K562 treated with DMSO at 1 percent for 4 hours (cell line): ENCODE results near the gene LSM14B. TPM values are rescaled to one million over a fixed set of nuclear protein-coding genes. Genes with fewer than 3 reads are reported as not detected.

Experiments
- total RNA-seq: library from RNA; unstranded; fragments of 300-600 nt; gene quantifications from 2 replicates; pipeline ENCODE4 v1.2.3, GENCODE V29; 2022; ENCODE audit not compliant: insufficient read depth

The LSM14B gene
- total RNA-seq = 33.5 and 36.6 TPM in 2 replicates

GRCh38 chr20:62121776-62122653 lies at the start of gene LSM14B:
Gene LSM14B, plus strand, starts transcription at chr20:62122475. Its CDS starts 192 bp downstream, at chr20:62122667.

GRCh38 chr20:62143081-62143956 lies 21.0 kb downstream of the LSM14B start, which contains the start of the genes PSMA7 and SS18L1:
Gene PSMA7, minus strand, starts transcription at chr20:62143394. Its CDS starts 91 bp downstream, at chr20:62143303.
Gene SS18L1, plus strand, starts transcription at chr20:62143769. Its CDS starts 52 bp downstream, at chr20:62143821.

GRCh38 chr20:62182469-62183425 lies 60.5 kb downstream of the LSM14B start, which contains the start of gene MTG2:
Gene MTG2, plus strand, starts transcription at chr20:62183028. Its CDS starts 10,393 bp downstream, at chr20:62193421.

Other genes starting within 250 kb of the LSM14B start
- gene TAF4, start 56.6 kb upstream of the LSM14B start, total RNA-seq = 10.8 and 16.4 TPM in 2 replicates
- gene PSMA7, start 20.9 kb downstream of the LSM14B start, total RNA-seq = 509 and 529 TPM in 2 replicates
- 14.5 and 15.3 TPM in 2 replicates for gene SS18L1, start 21.3 kb downstream of the LSM14B start, total RNA-seq
- 36.4 and 44.0 TPM in 2 replicates for gene MTG2, start 60.6 kb downstream of the LSM14B start, total RNA-seq
- gene HRH3, start 97.8 kb downstream of the LSM14B start, total RNA-seq = not detected in 2 replicates
- 15.9 and 16.3 TPM in 2 replicates for gene OSBPL2, start 116.0 kb downstream of the LSM14B start, total RNA-seq
- gene ADRM1, start 180.5 kb downstream of the LSM14B start, total RNA-seq = 197 and 201 TPM in 2 replicates
- gene LAMA5, start 244.8 kb downstream of the LSM14B start, total RNA-seq = 41.5 and 53.5 TPM in 2 replicates